Endothelial cell of umbilical vein (primary cell): ENCODE measurements around the gene USP47. TPM values are rescaled to one million over a fixed set of nuclear protein-coding genes. Genes with fewer than 3 reads are reported as not detected.
A peak's percentile ranks its signal among the peaks of the same experiment; 100 is the strongest.

Source experiments
- BruUV-seq: library from RNA; stranded (reverse); fragments of 400-500 nt; replicated peaks from 2 replicates; lab custom pipeline; 2021; lab: Mats Ljungman, UMichigan
- CTCF ChIA-PET: fragments of 300-600, 350-600 bp; sonication (Branson Sonifier 250); formaldehyde crosslinking; loops from one replicate; lab custom pipeline; 2021; ENCODE audit warnings: antibody characterized with exemption, inconsistent platforms; lab: Charles Lee
- POLR2A ChIA-PET: fragments of 300-600, 350-600 bp; sonication (Branson Sonifier 250); formaldehyde crosslinking; loops from one replicate; lab custom pipeline; 2021; ENCODE audit warnings: antibody characterized with exemption, inconsistent platforms; lab: Charles Lee
- DNase-seq: peaks from one replicate; pipeline ENCODE4 v3.0.0-alpha.2; 2011; ENCODE audit warnings: low read depth, low spot score
- FAIRE-seq: peaks from 2 replicates; lab custom pipeline; 2011; peaks lifted over from hg19 to GRCh38; lab: Jason Lieb, UNC
- H2AFZ ChIP-seq: 2 replicates; pipeline ENCODE4 v1.6.0; 2012; ENCODE audit warnings: low read depth, low read length, control low read depth, inconsistent platforms
- H3K27ac ChIP-seq: 2 replicates; pipeline ENCODE4 v1.5.1; 2011; ENCODE audit warnings: low read depth, mild to moderate bottlenecking, control low read depth, low read length, moderate library complexity; ENCODE audit not compliant: insufficient read depth
- H3K27me3 ChIP-seq, 2 experiments: 2 replicates each; pipeline versions ENCODE4 v1.6.0 to v1.6.1; 2011; ENCODE audit warnings: low read length in 2 of 2, mixed read lengths in 1 of 2; ENCODE audit not compliant: control insufficient read depth in 2 of 2, insufficient read depth in 2 of 2
- H3K36me3 ChIP-seq, 2 experiments: 2 replicates in 1 of 2; 3 replicates in 1 of 2; pipeline ENCODE4 v1.5.1; 2011; ENCODE audit warnings: low read length in 2 of 2, mild to moderate bottlenecking in 1 of 2, moderate library complexity in 1 of 2; ENCODE audit not compliant: control insufficient read depth in 2 of 2, insufficient read depth in 2 of 2; ENCODE audit errors: extremely low read depth in 1 of 2
- H3K4me1 ChIP-seq: 3 replicates; pipeline ENCODE4 v1.5.1; 2011; ENCODE audit warnings: mild to moderate bottlenecking, low read length; ENCODE audit not compliant: control insufficient read depth, insufficient read depth; ENCODE audit errors: extremely low read depth
- H3K4me2 ChIP-seq: 2 replicates; pipeline ENCODE4 v1.6.1; 2011; ENCODE audit warnings: low read length, control low read depth, mixed read lengths; ENCODE audit not compliant: insufficient read depth
- H3K4me3 ChIP-seq, 3 experiments: fragments of 200-600 bp in 1 of 3; sonication (generic), shearing (Covaris generic) in 1 of 3; replicated peaks in 1 of 3; 2 replicates each; pipeline ENCODE4 v1.5.1; 2011 to 2016; ENCODE audit warnings: control low read depth in 3 of 3, low read length in 3 of 3, mild to moderate bottlenecking in 2 of 3, inconsistent platforms in 1 of 3, low read depth in 1 of 3, moderate library complexity in 1 of 3; ENCODE audit not compliant: insufficient read depth in 1 of 3
- H3K79me2 ChIP-seq: 2 replicates; pipeline ENCODE4 v1.6.0; 2012; ENCODE audit warnings: low read length, inconsistent platforms; ENCODE audit not compliant: control insufficient read depth, insufficient read depth
- H3K9ac ChIP-seq: replicated peaks from 2 replicates; pipeline ENCODE3; 2011; ENCODE audit warnings: low read length, control low read depth; ENCODE audit not compliant: insufficient read depth; ENCODE audit errors: extremely low read depth
- H3K9me1 ChIP-seq: replicated peaks from 3 replicates; pipeline ENCODE4 v1.6.0; 2011; ENCODE audit warnings: mild to moderate bottlenecking, low read length; ENCODE audit not compliant: control insufficient read depth, insufficient read depth; ENCODE audit errors: extremely low read depth
- H3K9me3 ChIP-seq: replicated peaks from 2 replicates; pipeline ENCODE4 v1.5.1; 2012; ENCODE audit warnings: low read length, inconsistent platforms; ENCODE audit not compliant: control insufficient read depth, insufficient read depth
- H4K20me1 ChIP-seq: replicated peaks from 2 replicates; pipeline ENCODE3; 2011; ENCODE audit warnings: mild to moderate bottlenecking, low read length; ENCODE audit not compliant: control insufficient read depth, insufficient read depth; ENCODE audit errors: extremely low read depth
- CTCF ChIP-seq, 2 donors: IDR thresholded peaks; 1 replicate in 1 of 2; 2 replicates in 1 of 2; pipeline ENCODE4 v1.5.1; 2011; ENCODE audit warnings: low read length in 2 of 2, mild to moderate bottlenecking in 2 of 2, moderate library complexity in 2 of 2, control low read depth in 1 of 2, inconsistent platforms in 1 of 2, low read depth in 1 of 2; ENCODE audit not compliant: insufficient read depth in 1 of 2; ENCODE audit errors: extremely low read depth in 1 of 2
- EZH2 ChIP-seq: IDR thresholded peaks from 2 replicates; pipeline ENCODE4 v1.6.1; 2012; ENCODE audit warnings: borderline replicate concordance, low read depth, mild to moderate bottlenecking, moderate library complexity, low read length, inconsistent platforms; ENCODE audit not compliant: severe bottlenecking
- FOS ChIP-seq: IDR thresholded peaks from 2 replicates; pipeline ENCODE4 v1.6.1; 2011; ENCODE audit warnings: mild to moderate bottlenecking, low read length, moderate library complexity, borderline replicate concordance; ENCODE audit not compliant: insufficient read depth
- GATA2 ChIP-seq: IDR thresholded peaks from 2 replicates; pipeline ENCODE4 v1.7.0; 2011; ENCODE audit warnings: low read depth, mild to moderate bottlenecking, moderate library complexity, mixed read lengths, low read length; ENCODE audit not compliant: insufficient read length, insufficient read depth
- JUN ChIP-seq: IDR thresholded peaks from 2 replicates; pipeline ENCODE4 v1.6.1; 2011; ENCODE audit warnings: borderline replicate concordance, low read depth; ENCODE audit not compliant: insufficient read length, insufficient read depth
- MAX ChIP-seq: IDR thresholded peaks from 2 replicates; pipeline ENCODE4 v1.6.1; 2011; ENCODE audit not compliant: insufficient read depth, insufficient read length
- MYC ChIP-seq: IDR thresholded peaks from one replicate; pipeline ENCODE4 v1.6.1; 2011; ENCODE audit warnings: mild to moderate bottlenecking, low read depth, low read length
- POLR2A ChIP-seq: IDR thresholded peaks from 2 replicates; pipeline ENCODE4 v1.6.1; 2012; ENCODE audit warnings: low read depth, mild to moderate bottlenecking, control low read depth, low read length
- POLR2AphosphoS5 ChIP-seq: IDR thresholded peaks from 2 replicates; pipeline ENCODE4 v1.6.1; 2012; ENCODE audit warnings: low read depth, mild to moderate bottlenecking, control low read depth, low read length, moderate library complexity; ENCODE audit not compliant: insufficient read depth
- dilution Hi-C: fragments of 300-500 bp; cut with MboI; formaldehyde crosslinking; loops from one replicate; pipeline ENCODE4 v1.15.0; 2019; ENCODE audit warnings: low sequenced_read_pairs; ENCODE audit not compliant: extremely low pct_ligation_motif_present
- intact Hi-C: fragments of 100-400 bp; cut with micrococcal nuclease; formaldehyde crosslinking; loops from one replicate; pipeline ENCODE4 v1.10.0; 2022
- polyA plus RNA-seq, 4 experiments: library from polyadenylated mRNA; depleted of rRNA in 3 of 4; stranded (reverse) in 3 of 4; unstranded in 1 of 4; fragments of >200 nt; gene quantifications; 2 replicates each; pipeline versions ENCODE4 v1.2.1 to v1.2.3, GENCODE V29; 2011 to 2012; ENCODE audit warnings: missing spikeins in 1 of 4
- total RNA-seq: library from RNA; stranded (reverse); gene quantifications from 2 replicates; pipeline ENCODE4 v1.2.3, GENCODE V29; 2021

USP47 gene
- total and polyA plus RNA-seq, 2 donors (not counting 3 experiments of a cell fraction or from before 2014, with no cell fraction given) = 7.8 to 38.0 TPM

- Histone ChIP-seq H3K9ac (peak within 1 kb of the TSS; percentile 66), H3K9me1 (no peaks in the 10 kb centered on the region), H3K27ac (peak within 1 kb of the TSS; percentile 12), H3K4me1 (peaks cover 37% of the 10 kb centered on the region), H3K9me3 (no peaks in the 10 kb centered on the region), H3K4me2 (peak within 1 kb of the TSS; percentile 78), H3K79me2 (no peaks in the 10 kb centered on the region), H3K27me3 (peaks cover 0 to 2% of the 10 kb centered on the region in 2 experiments), H2AFZ (peak within 1 kb of the TSS; percentile 99), H4K20me1 (no peaks in the 10 kb centered on the region), H3K4me3 (peak within 1 kb of the TSS; percentile 79 to 97 (median 91)), H3K36me3 (no peaks in the 10 kb centered on the region)
- dilution Hi-C loops = no loop called here
- POLR2A ChIA-PET = interaction anchor here (0.6 to 2.1 kb wide), 4 partner anchors 9 to 36 kb away, joined by 3 to 5 read pairs (median 4); no protein-coding TSS in a partner anchor
- no peak for TF ChIP-seq MYC
- no peak for TF ChIP-seq JUN
- no peak for TF ChIP-seq GATA2
- TF ChIP-seq POLR2A = no peak
- TF ChIP-seq FOS = no peak
- TF ChIP-seq POLR2AphosphoS5 = no peak
- no peak for TF ChIP-seq MAX
- TF ChIP-seq EZH2 = no peak
- no peak for TF ChIP-seq CTCF (IDR thresholded peaks at IDR 0.05; ENCODE audit: extremely low read depth in 1 of 2, insufficient read depth in 1 of 2, low read depth in 1 of 2, low read length in 2 of 2)
- CTCF ChIA-PET = interaction anchor here (1.3 to 3.9 kb wide), 12 partner anchors 9 to 209 kb away, joined by 3 to 28 read pairs (median 7); no protein-coding TSS in a partner anchor
- peak; percentile 45 for DNase-seq
- BruUV-seq = TSS peak; percentile 5
- intact Hi-C loops = loop anchor here (2.0 kb wide), 1 partner anchor 31 kb away; no protein-coding TSS in a partner anchor
- FAIRE-seq = peak; percentile 8
These were observed 166.3 kb downstream of the USP47 start, which contains the start of gene DKK3 for GRCh38 chr11:12007769-12008737. Gene DKK3, minus strand, starts transcription at chr11:12008626. Its CDS starts 44 bp downstream, at chr11:12008582.

Other genes starting within 250 kb of the USP47 start
- 0.18 and 0.32 TPM in 2 replicates for gene GALNT18, start 220.0 kb upstream of the USP47 start, total RNA-seq
- gene GALNT18, start 220.0 kb upstream of the USP47 start, polyA plus RNA-seq = 0.17 and 0.25 TPM in 2 replicates
- gene DKK3, start 166.7 kb downstream of the USP47 start, total RNA-seq = 131 and 165 TPM in 2 replicates
- gene DKK3, start 166.7 kb downstream of the USP47 start, polyA plus RNA-seq = 335 and 365 TPM in 2 replicates